ENCODE results near the gene GABRQ.
"Not testable (repeated sequence)": the region's sequence is repeated elsewhere in the genome, so short reads cannot be mapped to it uniquely, and the experiment has no call there.

Gene GABRQ

GRCh38 chrX:152663086-152663485, 25.4 kb downstream of the GABRQ start:
- no peak for DNase-seq

- DNase-seq = no peak
Measured at GRCh38 chrX:152674135-152674534, 36.4 kb downstream of the GABRQ start.

- DNase-seq = not testable (repeated sequence)
Measured at GRCh38 chrX:152674652-152675051, 37.0 kb downstream of the GABRQ start.

- not testable (repeated sequence) for DNase-seq
Measured at GRCh38 chrX:152681012-152681411, 43.3 kb downstream of the GABRQ start.

- DNase-seq = not testable (repeated sequence)
Measured at GRCh38 chrX:152697952-152698931, 60.5 kb downstream of the GABRQ start, which contains the start of gene MAGEA3. Gene MAGEA3 (plus strand): TSS chrX:152698794. CDS start chrX:152700833, 2,039 bp downstream.

- DNase-seq = not testable (repeated sequence)
Measured at GRCh38 chrX:152700390-152700789, 62.7 kb downstream of the GABRQ start.

GRCh38 chrX:152706500-152706899, 68.8 kb downstream of the GABRQ start:
- DNase-seq = not testable (repeated sequence)

Data from activated T-cell treated with anti-CD3 and anti-CD28 coated beads for 4 hours (primary cell).